OCI-LY1 (cell line): ENCODE measurements around the gene PTPRM.

Source experiments
- H2AFZ ChIP-seq: fragments of 200-600 bp; sonication (generic), shearing (Covaris generic); 2 replicates; pipeline ENCODE4 v1.6.0; 2014; ENCODE audit warnings: antibody characterized with exemption, mild to moderate bottlenecking, low read length
- H3F3A ChIP-seq: fragments of 200-600 bp; sonication (generic), shearing (Covaris generic); 2 replicates; pipeline ENCODE4 v1.6.0; 2014; ENCODE audit warnings: mild to moderate bottlenecking, antibody characterized with exemption, low read length, moderate library complexity; ENCODE audit not compliant: insufficient read depth
- H3K27ac ChIP-seq: fragments of 200-600 bp; sonication (generic); 2 replicates; pipeline ENCODE4 v1.5.1; 2014; ENCODE audit warnings: low read length, mixed run types, mild to moderate bottlenecking, low read depth; ENCODE audit not compliant: poor library complexity, severe bottlenecking
- H3K27me3 ChIP-seq: fragments of 200-600 bp; sonication (generic); 2 replicates; pipeline ENCODE4 v1.6.0; 2014; ENCODE audit warnings: antibody characterized with exemption, mild to moderate bottlenecking, low read length, moderate library complexity; ENCODE audit not compliant: insufficient read depth
- H3K36me3 ChIP-seq: fragments of 200-600 bp; sonication (generic); 2 replicates; pipeline ENCODE4 v1.6.1; 2014; ENCODE audit warnings: mild to moderate bottlenecking, antibody characterized with exemption, low read length, moderate library complexity, mixed read lengths; ENCODE audit not compliant: insufficient read depth
- H3K4me1 ChIP-seq: fragments of 200-600 bp; sonication (generic); 2 replicates; pipeline ENCODE4 v1.5.1; 2014; ENCODE audit warnings: mild to moderate bottlenecking, low read length, moderate library complexity; ENCODE audit not compliant: insufficient read depth, severe bottlenecking
- H3K4me2 ChIP-seq: fragments of 200-600 bp; sonication (generic), shearing (Covaris generic); 2 replicates; pipeline ENCODE4 v1.6.1; 2014; ENCODE audit warnings: low read length
- H3K4me3 ChIP-seq: fragments of 200-600 bp; sonication (generic); 2 replicates; pipeline ENCODE4 v1.5.1; 2014; ENCODE audit warnings: low read length, low read depth, mild to moderate bottlenecking, mixed read lengths; ENCODE audit not compliant: poor library complexity, severe bottlenecking
- H3K79me2 ChIP-seq: fragments of 200-600 bp; shearing (Covaris generic); 2 replicates; pipeline ENCODE4 v1.6.1; 2016; ENCODE audit warnings: mixed run types, low read length, mixed read lengths; ENCODE audit not compliant: insufficient read depth
- H3K9ac ChIP-seq: fragments of 200-600 bp; sonication (generic), shearing (Covaris generic); 2 replicates; pipeline ENCODE4 v1.6.1; 2014; ENCODE audit warnings: mild to moderate bottlenecking, low read length, mixed read lengths
- H3K9me2 ChIP-seq: fragments of 200-600 bp; sonication (generic), shearing (Covaris generic); 2 replicates; pipeline ENCODE4 v1.6.1; 2014; ENCODE audit warnings: low read depth, mild to moderate bottlenecking, low read length, mixed read lengths
- H3K9me3 ChIP-seq: fragments of 200-600 bp; shearing (Covaris generic); 2 replicates; pipeline ENCODE4 v1.6.1; 2014; ENCODE audit warnings: low read length, mixed read lengths
- H4K20me1 ChIP-seq: fragments of 200-600 bp; sonication (generic), shearing (Covaris generic); 2 replicates; pipeline ENCODE4 v1.6.0; 2016; ENCODE audit warnings: mild to moderate bottlenecking, low read length; ENCODE audit not compliant: insufficient read depth
- CTCF ChIP-seq: fragments of 200-600 bp; sonication (generic), shearing (Covaris generic); IDR thresholded peaks from 2 replicates; pipeline ENCODE4 v1.5.1; 2017; ENCODE audit warnings: mild to moderate bottlenecking, antibody characterized with exemption, low read length, moderate library complexity, mixed read lengths
- EZH2 ChIP-seq: fragments of 200-600 bp; sonication (generic), shearing (Covaris generic); IDR thresholded peaks from 2 replicates; pipeline ENCODE4 v1.8.0; 2017; ENCODE audit warnings: borderline replicate concordance, mixed run types, mild to moderate bottlenecking, antibody characterized with exemption, low read length, moderate library complexity, mixed read lengths

PTPRM gene

GRCh38 chr18:7609617-7610016 is 42.5 kb downstream of the PTPRM start:
- H3K27ac ChIP-seq = no peak overlapping the region
- no peaks in the 10 kb centered on the region for H3K27me3 ChIP-seq
- H3K4me1 ChIP-seq = no peaks in the 10 kb centered on the region
- no peaks in the 10 kb centered on the region for H3K36me3 ChIP-seq
- no peak overlapping the region for H3K9ac ChIP-seq
- H2AFZ ChIP-seq = no peak overlapping the region
- no peaks in the 10 kb centered on the region for H3K9me2 ChIP-seq
- no peaks in the 10 kb centered on the region for H3K9me3 ChIP-seq
- no peaks in the 10 kb centered on the region for H3K79me2 ChIP-seq
- no peak overlapping the region for H3K4me2 ChIP-seq
- no peak overlapping the region for H3K4me3 ChIP-seq
- no peaks in the 10 kb centered on the region for H3F3A ChIP-seq
- no peaks in the 10 kb centered on the region for H4K20me1 ChIP-seq
- TF ChIP-seq EZH2 (no peak), CTCF (no peak)

- H3K4me3 ChIP-seq = no peak overlapping the region
- H3K4me1 ChIP-seq = no peaks in the 10 kb centered on the region
- no peak overlapping the region for H3K9ac ChIP-seq
- no peaks in the 10 kb centered on the region for H3K36me3 ChIP-seq
- H2AFZ ChIP-seq = no peak overlapping the region
- H3K79me2 ChIP-seq = no peaks in the 10 kb centered on the region
- no peaks in the 10 kb centered on the region for H3K9me3 ChIP-seq
- no peak overlapping the region for H3K27ac ChIP-seq
- H3F3A ChIP-seq = no peaks in the 10 kb centered on the region
- H4K20me1 ChIP-seq = no peaks in the 10 kb centered on the region
- H3K9me2 ChIP-seq = no peaks in the 10 kb centered on the region
- H3K27me3 ChIP-seq = no peaks in the 10 kb centered on the region
- H3K4me2 ChIP-seq = no peak overlapping the region
- TF ChIP-seq EZH2 (no peak), CTCF (no peak)
Observed at GRCh38 chr18:7614042-7614441, 46.9 kb downstream of the PTPRM start.

- no peak overlapping the region for H3K4me2 ChIP-seq
- H3K79me2 ChIP-seq = no peaks in the 10 kb centered on the region
- no peaks in the 10 kb centered on the region for H3K9me3 ChIP-seq
- no peaks in the 10 kb centered on the region for H3K36me3 ChIP-seq
- no peaks in the 10 kb centered on the region for H3K4me1 ChIP-seq
- H3F3A ChIP-seq = no peaks in the 10 kb centered on the region
- no peaks in the 10 kb centered on the region for H3K9me2 ChIP-seq
- H4K20me1 ChIP-seq = no peaks in the 10 kb centered on the region
- H3K27ac ChIP-seq = no peak overlapping the region
- TF ChIP-seq CTCF (no peak), EZH2 (no peak)
- H3K4me3 ChIP-seq = no peak overlapping the region
- no peak overlapping the region for H2AFZ ChIP-seq
- H3K9ac ChIP-seq = no peak overlapping the region
- no peaks in the 10 kb centered on the region for H3K27me3 ChIP-seq
Observed at GRCh38 chr18:7615840-7616239, 48.7 kb downstream of the PTPRM start.
